ENCODE results near the gene PPIL1. TPM values are rescaled to one million over a fixed set of nuclear protein-coding genes. Genes with fewer than 3 reads are reported as not detected.

PPIL1 gene
- total RNA-seq, 1 experiment from 2014 or later, result 64.2 TPM

- Mint-ChIP-seq H3K9me3 (no peaks in the 10 kb centered on the region), H3K4me1 (peaks cover 39% of the 10 kb centered on the region), H3K27ac (no peak overlapping the region), H3K36me3 (no peaks in the 10 kb centered on the region), H3K4me3 (no peak overlapping the region), H3K27me3 (ENCODE audit: low read depth) (peaks cover 5% of the 10 kb centered on the region; the same call in 1 of the 2 replicates)
- ChIA-PET CTCF (interaction anchor here (1.0 to 3.6 kb wide), 3 partner anchors 16 to 41 kb away, joined by 3 to 21 read pairs (median 11); no protein-coding TSS in a partner anchor), POLR2A (no interaction called here)
- no peak for DNase-seq (ENCODE audit: low spot score)
- TF ChIP-seq, protein P1, sequence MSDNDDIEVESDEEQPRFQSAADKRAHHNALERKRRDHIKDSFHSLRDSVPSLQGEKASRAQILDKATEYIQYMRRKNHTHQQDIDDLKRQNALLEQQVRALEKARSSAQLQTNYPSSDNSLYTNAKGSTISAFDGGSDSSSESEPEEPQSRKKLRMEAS (CRISPR knock-in tag; IDR thresholded peaks at IDR 0.05), result no peak
- no peak for TF ChIP-seq MYBL2 (CRISPR knock-in tag; IDR thresholded peaks at IDR 0.05)
- no peak for ATAC-seq
Measured at GRCh38 chr6:36807143-36807542, 67.5 kb downstream of the PPIL1 start.

DNA sequence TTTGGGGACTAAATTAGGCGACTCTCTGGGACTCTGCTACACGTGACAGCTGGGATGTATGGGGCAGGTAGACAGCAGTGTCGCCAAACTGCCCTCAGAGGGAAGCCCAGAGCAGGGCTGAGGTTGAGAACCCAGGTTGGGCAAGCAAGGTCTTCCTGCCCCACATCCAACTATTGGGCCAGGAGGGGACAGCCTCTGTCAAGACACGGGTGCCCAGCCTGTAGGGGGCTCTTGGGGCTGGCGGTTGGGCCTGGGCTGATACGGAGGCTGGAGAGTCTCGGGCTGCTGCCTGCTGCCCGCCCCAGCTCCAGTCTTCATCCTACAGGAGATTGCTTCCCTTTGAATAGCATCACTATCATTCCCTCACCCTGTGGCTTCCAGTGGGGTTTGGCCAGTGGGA lies 68.7 kb downstream of the PPIL1 start:
- ATAC-seq (peak; percentile 83), DNase-seq (ENCODE audit: low spot score) (peak; percentile 41)
- POLR2A ChIA-PET, result interaction anchor here (0.6 kb wide), 1 partner anchor 196 kb away, joined by 3 read pairs; no protein-coding TSS in a partner anchor
- H3K36me3 Mint-ChIP-seq, result no peaks in the 10 kb centered on the region
- CTCF ChIA-PET, result interaction anchor here (0.5 to 3.6 kb wide), 12 partner anchors 10 to 889 kb away, joined by 3 to 21 read pairs (median 4); partner anchors contain the start of gene PPIL1
- no peak overlapping the region for H3K27ac Mint-ChIP-seq
- no peak overlapping the region for H3K4me3 Mint-ChIP-seq
- peaks cover 5% of the 10 kb centered on the region; the same call in 1 of the 2 replicates for H3K27me3 Mint-ChIP-seq (ENCODE audit: low read depth)
- TF ChIP-seq NFYB (CRISPR knock-in tag; conservative IDR thresholded peaks at IDR 0.05; ENCODE audit: low read depth) (no peak), TEAD1 (CRISPR knock-in tag; IDR thresholded peaks at IDR 0.05) (no peak), FOXP4 (CRISPR knock-in tag; IDR thresholded peaks at IDR 0.05) (no peak)
- TF ChIP-seq, protein P2, sequence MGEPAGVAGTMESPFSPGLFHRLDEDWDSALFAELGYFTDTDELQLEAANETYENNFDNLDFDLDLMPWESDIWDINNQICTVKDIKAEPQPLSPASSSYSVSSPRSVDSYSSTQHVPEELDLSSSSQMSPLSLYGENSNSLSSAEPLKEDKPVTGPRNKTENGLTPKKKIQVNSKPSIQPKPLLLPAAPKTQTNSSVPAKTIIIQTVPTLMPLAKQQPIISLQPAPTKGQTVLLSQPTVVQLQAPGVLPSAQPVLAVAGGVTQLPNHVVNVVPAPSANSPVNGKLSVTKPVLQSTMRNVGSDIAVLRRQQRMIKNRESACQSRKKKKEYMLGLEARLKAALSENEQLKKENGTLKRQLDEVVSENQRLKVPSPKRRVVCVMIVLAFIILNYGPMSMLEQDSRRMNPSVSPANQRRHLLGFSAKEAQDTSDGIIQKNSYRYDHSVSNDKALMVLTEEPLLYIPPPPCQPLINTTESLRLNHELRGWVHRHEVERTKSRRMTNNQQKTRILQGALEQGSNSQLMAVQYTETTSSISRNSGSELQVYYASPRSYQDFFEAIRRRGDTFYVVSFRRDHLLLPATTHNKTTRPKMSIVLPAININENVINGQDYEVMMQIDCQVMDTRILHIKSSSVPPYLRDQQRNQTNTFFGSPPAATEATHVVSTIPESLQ (CRISPR knock-in tag; IDR thresholded peaks at IDR 0.05), result no peak
- TF ChIP-seq, protein P3, sequence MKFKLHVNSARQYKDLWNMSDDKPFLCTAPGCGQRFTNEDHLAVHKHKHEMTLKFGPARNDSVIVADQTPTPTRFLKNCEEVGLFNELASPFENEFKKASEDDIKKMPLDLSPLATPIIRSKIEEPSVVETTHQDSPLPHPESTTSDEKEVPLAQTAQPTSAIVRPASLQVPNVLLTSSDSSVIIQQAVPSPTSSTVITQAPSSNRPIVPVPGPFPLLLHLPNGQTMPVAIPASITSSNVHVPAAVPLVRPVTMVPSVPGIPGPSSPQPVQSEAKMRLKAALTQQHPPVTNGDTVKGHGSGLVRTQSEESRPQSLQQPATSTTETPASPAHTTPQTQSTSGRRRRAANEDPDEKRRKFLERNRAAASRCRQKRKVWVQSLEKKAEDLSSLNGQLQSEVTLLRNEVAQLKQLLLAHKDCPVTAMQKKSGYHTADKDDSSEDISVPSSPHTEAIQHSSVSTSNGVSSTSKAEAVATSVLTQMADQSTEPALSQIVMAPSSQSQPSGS (CRISPR knock-in tag; IDR thresholded peaks at IDR 0.05; ENCODE audit: borderline replicate concordance, low read depth), result no peak
- TF ChIP-seq, protein P4, sequence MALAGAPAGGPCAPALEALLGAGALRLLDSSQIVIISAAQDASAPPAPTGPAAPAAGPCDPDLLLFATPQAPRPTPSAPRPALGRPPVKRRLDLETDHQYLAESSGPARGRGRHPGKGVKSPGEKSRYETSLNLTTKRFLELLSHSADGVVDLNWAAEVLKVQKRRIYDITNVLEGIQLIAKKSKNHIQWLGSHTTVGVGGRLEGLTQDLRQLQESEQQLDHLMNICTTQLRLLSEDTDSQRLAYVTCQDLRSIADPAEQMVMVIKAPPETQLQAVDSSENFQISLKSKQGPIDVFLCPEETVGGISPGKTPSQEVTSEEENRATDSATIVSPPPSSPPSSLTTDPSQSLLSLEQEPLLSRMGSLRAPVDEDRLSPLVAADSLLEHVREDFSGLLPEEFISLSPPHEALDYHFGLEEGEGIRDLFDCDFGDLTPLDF (CRISPR knock-in tag; IDR thresholded peaks at IDR 0.05), result no peak
- peaks cover 34% of the 10 kb centered on the region for H3K4me1 Mint-ChIP-seq
- H3K9me3 Mint-ChIP-seq, result no peaks in the 10 kb centered on the region

GRCh38 chr6:36805096-36805797 lies 69.4 kb downstream of the PPIL1 start:
- POLR2A ChIA-PET, result interaction anchor here (0.6 kb wide), 1 partner anchor 195 kb away, joined by 3 read pairs; no protein-coding TSS in a partner anchor
- TF ChIP-seq CREB1 (CRISPR knock-in tag; IDR thresholded peaks at IDR 0.05), result no peak
- DNase-seq (ENCODE audit: low spot score) (no peak), ATAC-seq (no peak)
- CTCF ChIA-PET, result interaction anchor here (0.6 to 3.6 kb wide), 12 partner anchors 9 to 138 kb away, joined by 3 to 21 read pairs (median 4); partner anchors contain the start of gene PPIL1
- Mint-ChIP-seq H3K4me3 (no peak overlapping the region), H3K9me3 (no peaks in the 10 kb centered on the region), H3K4me1 (peaks cover 34% of the 10 kb centered on the region), H3K36me3 (no peaks in the 10 kb centered on the region), H3K27ac (no peak overlapping the region), H3K27me3 (ENCODE audit: low read depth) (peaks cover 5% of the 10 kb centered on the region; the same call in 1 of the 2 replicates)

Other genes starting within 250 kb of the PPIL1 start
- gene CDKN1A, start 196.1 kb downstream of the PPIL1 start, total RNA-seq (2021), result 35.9 to 75.1 TPM (median 38.1 TPM) in 3 replicates
- 0.07 to 0.11 TPM in 2 of 3 replicates, not detected in the other for gene RAB44, start 177.0 kb downstream of the PPIL1 start, total RNA-seq (2021)
- 0.44 to 0.71 TPM (median 0.48 TPM) in 3 replicates for gene CPNE5, start 35.4 kb downstream of the PPIL1 start, total RNA-seq (2021)
- 13.2 to 15.6 TPM (median 15.0 TPM) in 3 replicates for gene C6orf89, start 11.1 kb upstream of the PPIL1 start, total RNA-seq (2021)
- gene PI16, start 79.9 kb upstream of the PPIL1 start, total RNA-seq (2021), result 0.09 to 0.17 TPM in 2 of 3 replicates, not detected in the other
- gene MTCH1, start 111.4 kb upstream of the PPIL1 start, total RNA-seq (2021), result 198 to 207 TPM (median 204 TPM) in 3 replicates
- gene FGD2, start 130.9 kb upstream of the PPIL1 start, total RNA-seq (2021), result 0.31 to 0.78 TPM (median 0.44 TPM) in 3 replicates